SK-N-SH (cell line): ENCODE data around the gene MLLT3. TPM values are rescaled to one million over a fixed set of nuclear protein-coding genes. Genes with fewer than 3 reads are reported as not detected.

ENCODE experiments used
- CTCF ChIA-PET: fragments of 300-600, 350-600 bp; formaldehyde crosslinking; extraction: SDS; loops from one replicate; lab custom pipeline; 2021; lab: Yijun Ruan, JAX
- POLR2A ChIA-PET: fragments of 350-600 bp; sonication (Branson Sonifier 250); formaldehyde crosslinking; extraction: SDS; loops from one replicate; lab custom pipeline; 2020; ENCODE audit warnings: antibody characterized with exemption, inconsistent platforms; lab: Yijun Ruan, JAX
- DNase-seq: peaks from one replicate; pipeline ENCODE4 v3.0.0; 2012
- H2AFZ ChIP-seq: fragments of 200-600 bp; sonication (generic); 2 replicates; pipeline ENCODE4 v1.8.1; 2016; ENCODE audit warnings: antibody characterized with exemption, mild to moderate bottlenecking, low read depth
- H3F3A ChIP-seq: fragments of 200-600 bp; sonication (generic); replicated peaks from 2 replicates; pipeline ENCODE3; 2016; ENCODE audit warnings: antibody characterized with exemption, mild to moderate bottlenecking; ENCODE audit not compliant: insufficient read depth
- H3K27ac ChIP-seq, 2 experiments: fragments of 200-500 bp in 1 of 2; fragments of 200-600 bp in 1 of 2; sonication (Bioruptor generic) in 1 of 2; sonication (generic), shearing (Covaris generic) in 1 of 2; 2 replicates each; pipeline versions ENCODE4 v1.5.1 to v1.6.1; 2014 to 2016; ENCODE audit warnings: low read depth in 2 of 2, inconsistent platforms in 1 of 2, low read length in 1 of 2, mild to moderate bottlenecking in 1 of 2, mixed read lengths in 1 of 2
- H3K27me3 ChIP-seq: fragments of 200-600 bp; sonication (generic), shearing (Covaris generic); 2 replicates; pipeline ENCODE4 v1.6.1; 2016; ENCODE audit warnings: mixed run types; ENCODE audit not compliant: insufficient read depth
- H3K36me3 ChIP-seq, 2 experiments: fragments of 200-500 bp in 1 of 2; fragments of 200-600 bp in 1 of 2; sonication (Bioruptor generic) in 1 of 2; sonication (generic) in 1 of 2; replicated peaks in 1 of 2; 2 replicates each; pipeline versions ENCODE3 to v1.5.1; 2014 to 2016; ENCODE audit warnings: low read length in 1 of 2, mild to moderate bottlenecking in 1 of 2; ENCODE audit not compliant: insufficient read depth in 2 of 2, control insufficient read depth in 1 of 2
- H3K4me1 ChIP-seq, 2 experiments: fragments of 200-500 bp in 1 of 2; fragments of 200-600 bp in 1 of 2; sonication (Bioruptor generic) in 1 of 2; sonication (generic), shearing (Covaris generic) in 1 of 2; 2 replicates each; pipeline versions ENCODE4 v1.5.1 to v1.6.1; 2014 to 2016; ENCODE audit warnings: low read depth in 1 of 2, low read length in 1 of 2, mixed run types in 1 of 2; ENCODE audit not compliant: insufficient read depth in 2 of 2, control insufficient read depth in 1 of 2
- H3K4me2 ChIP-seq: fragments of 200-600 bp; sonication (generic), shearing (Covaris generic); 2 replicates; pipeline ENCODE4 v1.6.1; 2017; ENCODE audit warnings: mixed run types
- H3K4me3 ChIP-seq, 2 experiments: fragments of 200-500 bp in 1 of 2; fragments of 200-600 bp in 1 of 2; sonication (Bioruptor generic) in 1 of 2; sonication (generic), shearing (Covaris generic) in 1 of 2; 2 replicates each; pipeline versions ENCODE4 v1.5.1 to v1.8.1; 2014 to 2016; ENCODE audit warnings: low read depth in 2 of 2, inconsistent platforms in 1 of 2, low read length in 1 of 2, mild to moderate bottlenecking in 1 of 2, mixed read lengths in 1 of 2, moderate library complexity in 1 of 2
- H3K79me2 ChIP-seq: fragments of 200-600 bp; sonication (generic); 2 replicates; pipeline ENCODE4 v1.8.1; 2017; ENCODE audit warnings: mild to moderate bottlenecking; ENCODE audit not compliant: insufficient read depth
- H3K9ac ChIP-seq: fragments of 200-600 bp; sonication (generic); 2 replicates; pipeline ENCODE4 v1.6.1; 2017; ENCODE audit warnings: mixed run types
- H3K9me2 ChIP-seq: fragments of 200-600 bp; sonication (generic); 2 replicates; pipeline ENCODE4 v1.6.1; 2017; ENCODE audit warnings: mixed run types
- H3K9me3 ChIP-seq: fragments of 200-600 bp; sonication (generic); 2 replicates; pipeline ENCODE4 v1.6.1; 2017; ENCODE audit warnings: mixed run types, mild to moderate bottlenecking, moderate library complexity
- H4K20me1 ChIP-seq: fragments of 200-600 bp; sonication (generic); 2 replicates; pipeline ENCODE4 v1.6.1; 2017; ENCODE audit warnings: mild to moderate bottlenecking, mixed run types; ENCODE audit not compliant: insufficient read depth
- CTCF ChIP-seq: fragments of 200-600 bp; sonication (generic); IDR thresholded peaks from 2 replicates; pipeline ENCODE4 v1.6.1; 2017; ENCODE audit warnings: antibody characterized with exemption, mild to moderate bottlenecking, moderate library complexity
- EZH2phosphoT487 ChIP-seq: fragments of 200-600 bp; sonication (generic); IDR thresholded peaks from 2 replicates; pipeline ENCODE4 v1.6.1; 2017; ENCODE audit warnings: low read depth, mixed run types, mild to moderate bottlenecking, antibody characterized with exemption, moderate library complexity, borderline replicate concordance
- FOXM1 ChIP-seq: IDR thresholded peaks from 2 replicates; pipeline ENCODE4 v1.4.0; 2012; ENCODE audit warnings: low read depth, mild to moderate bottlenecking
- GABPA ChIP-seq: IDR thresholded peaks from 2 replicates; pipeline ENCODE4 v1.4.0; 2012; ENCODE audit warnings: low read depth, mild to moderate bottlenecking
- JUND ChIP-seq: IDR thresholded peaks from 2 replicates; pipeline ENCODE4 v1.4.0; 2012
- MXI1 ChIP-seq: IDR thresholded peaks from 2 replicates; pipeline ENCODE4 v1.6.1; 2012; ENCODE audit warnings: mild to moderate bottlenecking, low read depth, low read length, improper control_type of control experiment
- NFIC ChIP-seq: IDR thresholded peaks from 2 replicates; pipeline ENCODE4 v1.4.0; 2012; ENCODE audit warnings: borderline replicate concordance
- RCOR1 ChIP-seq: fragments of 150-350 bp; IDR thresholded peaks from 2 replicates; pipeline ENCODE4 v1.6.1; 2017; ENCODE audit warnings: antibody characterized with exemption, low read length
- RFX5 ChIP-seq: IDR thresholded peaks from 2 replicates; pipeline ENCODE4 v1.6.1; 2012; ENCODE audit warnings: mild to moderate bottlenecking, improper control_type of control experiment, low read length
- SMC3 ChIP-seq: IDR thresholded peaks from 2 replicates; pipeline ENCODE4 v1.6.1; 2012; ENCODE audit warnings: low read depth, low read length, improper control_type of control experiment
- USF2 ChIP-seq: fragments of 150-350 bp; IDR thresholded peaks from 2 replicates; pipeline ENCODE4 v1.6.1; 2017; ENCODE audit warnings: antibody characterized with exemption, low read length, low read depth, borderline replicate concordance
- YY1 ChIP-seq: IDR thresholded peaks from 2 replicates; pipeline ENCODE4 v1.4.0; 2012; ENCODE audit warnings: low read depth, mild to moderate bottlenecking
- polyA plus RNA-seq, 3 experiments: library from polyadenylated mRNA; depleted of rRNA; stranded (reverse); fragments of >200 nt; gene quantifications; 2 replicates each; pipeline ENCODE4 v1.2.3, GENCODE V29; 2012
- TF ChIP-seq, protein P1 (sequence below): fragments of 150-350 bp; IDR thresholded peaks from 2 replicates; pipeline ENCODE4 v1.6.1; 2016; ENCODE audit warnings: mild to moderate bottlenecking, low read depth, low read length
- TF ChIP-seq, protein P2 (sequence below): IDR thresholded peaks from 2 replicates; pipeline ENCODE4 v1.6.1; 2012; ENCODE audit warnings: mild to moderate bottlenecking, low read depth, low read length, moderate library complexity

Gene MLLT3
- polyA plus RNA-seq, 1 of the 3 experiments (the other 2 are of a cell fraction) = 3.9 TPM

DNA sequence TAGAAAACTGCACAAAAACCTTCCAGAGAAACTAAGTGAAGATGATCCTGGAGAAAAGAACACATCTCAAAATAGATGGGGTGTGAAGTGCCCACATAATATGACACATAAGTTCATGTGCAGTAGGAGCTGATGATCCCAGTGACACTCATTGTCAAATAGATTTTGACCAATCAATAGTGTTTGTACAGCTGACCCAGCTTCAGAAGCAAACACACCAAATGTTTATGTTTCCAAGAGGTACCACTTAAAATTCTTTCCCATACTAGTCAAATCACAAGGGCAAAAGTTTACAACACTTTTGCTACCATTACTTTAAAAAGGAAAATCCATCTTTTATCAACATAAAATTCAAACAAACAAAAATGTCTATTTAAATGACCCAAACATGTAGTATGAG lies 175.0 kb downstream of the MLLT3 start:
- H3K79me2 ChIP-seq = no peaks in the 10 kb centered on the region
- H3K9me2 ChIP-seq = no peaks in the 10 kb centered on the region
- ChIA-PET CTCF (interaction anchor here (0.6 kb wide), 1 partner anchor 150 kb away, joined by 3 read pairs; no protein-coding TSS in a partner anchor), POLR2A (no interaction called here)
- H3K9ac ChIP-seq = no peak overlapping the region
- H3F3A ChIP-seq = no peaks in the 10 kb centered on the region
- H4K20me1 ChIP-seq = no peaks in the 10 kb centered on the region
- H2AFZ ChIP-seq = no peak overlapping the region
- no peaks in the 10 kb centered on the region for H3K4me1 ChIP-seq
- H3K9me3 ChIP-seq = no peaks in the 10 kb centered on the region
- H3K27ac ChIP-seq = no peak overlapping the region
- no peaks in the 10 kb centered on the region for H3K27me3 ChIP-seq
- no peaks in the 10 kb centered on the region for H3K36me3 ChIP-seq
- TF ChIP-seq, protein P1, sequence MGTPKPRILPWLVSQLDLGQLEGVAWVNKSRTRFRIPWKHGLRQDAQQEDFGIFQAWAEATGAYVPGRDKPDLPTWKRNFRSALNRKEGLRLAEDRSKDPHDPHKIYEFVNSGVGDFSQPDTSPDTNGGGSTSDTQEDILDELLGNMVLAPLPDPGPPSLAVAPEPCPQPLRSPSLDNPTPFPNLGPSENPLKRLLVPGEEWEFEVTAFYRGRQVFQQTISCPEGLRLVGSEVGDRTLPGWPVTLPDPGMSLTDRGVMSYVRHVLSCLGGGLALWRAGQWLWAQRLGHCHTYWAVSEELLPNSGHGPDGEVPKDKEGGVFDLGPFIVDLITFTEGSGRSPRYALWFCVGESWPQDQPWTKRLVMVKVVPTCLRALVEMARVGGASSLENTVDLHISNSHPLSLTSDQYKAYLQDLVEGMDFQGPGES = no peak
- TF ChIP-seq NFIC = no peak
- TF ChIP-seq YY1 = no peak
- no peak for TF ChIP-seq GABPA
- no peak for TF ChIP-seq SMC3
- TF ChIP-seq FOXM1 = no peak
- TF ChIP-seq MXI1 = no peak
- no peak for TF ChIP-seq CTCF
- TF ChIP-seq RFX5 = no peak
- no peak for TF ChIP-seq JUND
- TF ChIP-seq EZH2phosphoT487 = no peak
- TF ChIP-seq, protein P2, sequence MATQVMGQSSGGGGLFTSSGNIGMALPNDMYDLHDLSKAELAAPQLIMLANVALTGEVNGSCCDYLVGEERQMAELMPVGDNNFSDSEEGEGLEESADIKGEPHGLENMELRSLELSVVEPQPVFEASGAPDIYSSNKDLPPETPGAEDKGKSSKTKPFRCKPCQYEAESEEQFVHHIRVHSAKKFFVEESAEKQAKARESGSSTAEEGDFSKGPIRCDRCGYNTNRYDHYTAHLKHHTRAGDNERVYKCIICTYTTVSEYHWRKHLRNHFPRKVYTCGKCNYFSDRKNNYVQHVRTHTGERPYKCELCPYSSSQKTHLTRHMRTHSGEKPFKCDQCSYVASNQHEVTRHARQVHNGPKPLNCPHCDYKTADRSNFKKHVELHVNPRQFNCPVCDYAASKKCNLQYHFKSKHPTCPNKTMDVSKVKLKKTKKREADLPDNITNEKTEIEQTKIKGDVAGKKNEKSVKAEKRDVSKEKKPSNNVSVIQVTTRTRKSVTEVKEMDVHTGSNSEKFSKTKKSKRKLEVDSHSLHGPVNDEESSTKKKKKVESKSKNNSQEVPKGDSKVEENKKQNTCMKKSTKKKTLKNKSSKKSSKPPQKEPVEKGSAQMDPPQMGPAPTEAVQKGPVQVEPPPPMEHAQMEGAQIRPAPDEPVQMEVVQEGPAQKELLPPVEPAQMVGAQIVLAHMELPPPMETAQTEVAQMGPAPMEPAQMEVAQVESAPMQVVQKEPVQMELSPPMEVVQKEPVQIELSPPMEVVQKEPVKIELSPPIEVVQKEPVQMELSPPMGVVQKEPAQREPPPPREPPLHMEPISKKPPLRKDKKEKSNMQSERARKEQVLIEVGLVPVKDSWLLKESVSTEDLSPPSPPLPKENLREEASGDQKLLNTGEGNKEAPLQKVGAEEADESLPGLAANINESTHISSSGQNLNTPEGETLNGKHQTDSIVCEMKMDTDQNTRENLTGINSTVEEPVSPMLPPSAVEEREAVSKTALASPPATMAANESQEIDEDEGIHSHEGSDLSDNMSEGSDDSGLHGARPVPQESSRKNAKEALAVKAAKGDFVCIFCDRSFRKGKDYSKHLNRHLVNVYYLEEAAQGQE = no peak
- no peak for TF ChIP-seq RCOR1
- TF ChIP-seq USF2 = no peak
- no peak overlapping the region for H3K4me3 ChIP-seq
- no peak overlapping the region for H3K4me2 ChIP-seq
- DNase-seq = no peak
